HG03139 (cell line): ENCODE measurements around the gene CAMTA1.

Experiments used
- ATAC-seq: cut with Tn5 transposase; IDR thresholded peaks from one replicate; pipeline ENCODE4 v1.9.1; 2021; ENCODE audit not compliant: unreplicated experiment

The CAMTA1 gene

DNA sequence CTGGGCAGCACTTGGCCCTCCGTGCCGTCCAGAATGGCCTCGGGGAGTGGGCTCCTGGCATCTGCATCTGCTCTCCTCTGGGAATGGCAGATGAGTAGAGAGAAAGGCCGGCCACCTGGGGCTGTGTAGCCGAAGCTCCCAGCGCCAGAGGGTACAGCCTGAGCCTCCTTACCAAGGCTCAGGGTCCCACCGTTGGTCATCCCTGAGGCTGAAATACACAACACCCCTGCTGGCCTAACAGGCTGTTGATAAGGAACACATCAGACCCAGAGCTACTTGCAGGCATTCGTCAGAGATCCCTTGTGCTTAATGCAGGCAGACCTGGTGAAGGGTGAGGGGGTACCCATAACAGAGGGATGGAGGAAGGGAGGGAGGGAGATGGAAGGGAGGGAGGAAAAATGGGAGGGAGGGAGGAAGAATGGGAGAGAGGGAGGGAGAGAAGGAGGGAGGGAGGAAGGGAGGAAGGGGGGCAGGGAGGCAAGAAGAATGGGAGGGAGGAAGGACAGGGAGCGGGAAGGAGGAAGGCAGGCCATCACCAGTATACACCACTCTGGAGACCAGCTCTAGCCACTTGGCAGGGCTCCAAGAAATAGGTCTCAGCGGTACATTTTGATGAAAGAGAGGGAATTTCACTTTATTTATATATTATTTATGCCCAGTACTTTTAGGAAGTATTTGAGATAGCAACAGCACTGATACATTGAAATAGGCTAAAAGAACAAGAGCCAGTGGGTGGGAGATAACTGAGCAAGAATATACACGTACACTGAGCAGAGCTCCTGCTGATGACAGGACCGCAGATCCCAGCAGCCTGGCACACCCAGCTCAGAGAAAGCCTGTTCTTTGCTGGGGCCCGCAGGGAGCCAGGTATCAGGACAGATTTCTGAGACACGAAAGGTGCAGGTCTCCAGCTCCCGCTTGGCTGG is 670.8 kb downstream of the CAMTA1 start:
- ATAC-seq: no peak

DNA sequence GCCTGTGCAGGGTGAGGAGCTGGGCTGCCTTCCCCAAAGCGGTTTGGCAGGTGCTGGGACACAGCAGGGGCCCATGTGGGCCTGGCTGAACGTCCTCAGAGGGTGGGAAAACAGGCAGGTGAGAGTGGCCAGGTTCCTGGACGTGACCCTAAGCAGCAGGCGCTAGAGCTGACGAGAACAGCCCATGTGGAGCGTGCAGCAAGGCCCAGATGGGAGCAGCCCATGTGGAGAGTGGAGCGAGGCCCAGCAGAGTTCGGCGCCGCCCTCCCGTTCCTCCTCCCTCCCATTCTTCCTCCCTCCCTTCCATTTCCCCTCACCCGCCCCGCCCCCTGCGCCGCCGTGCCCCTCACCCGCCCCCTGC is 671.4 kb downstream of the CAMTA1 start:
- ATAC-seq: no peak

DNA sequence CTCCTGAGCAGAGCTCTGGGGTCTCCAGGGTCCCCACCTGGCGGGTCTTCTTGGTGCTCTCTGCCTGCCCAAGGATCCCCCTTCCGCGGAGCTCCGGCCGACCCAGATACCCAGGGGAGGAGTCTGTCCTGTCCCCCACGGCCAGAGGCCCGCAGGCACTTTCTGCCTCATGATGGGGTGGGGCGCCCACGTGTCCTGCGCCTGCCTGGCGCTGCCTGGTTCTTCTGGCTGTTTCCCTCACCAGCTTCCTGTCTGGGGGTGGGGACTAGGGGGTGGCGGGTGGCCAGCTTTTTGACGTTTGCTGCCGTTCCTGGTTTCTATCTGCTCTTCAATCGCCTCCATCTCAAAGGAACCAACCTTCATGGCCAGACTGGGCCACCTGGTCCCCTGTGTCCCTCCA is 672.6 kb downstream of the CAMTA1 start:
- no peak for ATAC-seq

DNA sequence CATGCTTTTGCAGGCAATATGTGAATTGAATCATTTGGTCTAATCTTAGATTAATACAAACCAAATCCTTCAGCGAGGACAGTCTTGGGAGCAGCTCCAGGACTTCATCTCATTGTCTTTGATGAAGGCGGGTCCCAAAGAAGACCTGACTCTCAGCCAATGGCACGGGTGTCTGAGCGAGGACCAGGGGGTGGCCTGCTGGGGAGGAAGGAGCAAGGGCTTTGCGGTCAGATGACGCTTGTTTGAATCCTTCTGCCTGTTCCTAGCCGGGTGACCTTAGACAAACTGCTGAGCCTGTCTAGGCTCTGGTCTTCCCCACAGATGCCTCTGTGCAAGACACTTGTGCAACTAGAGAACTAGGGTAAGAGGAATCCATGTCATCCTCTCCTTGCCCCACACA is 673.7 kb downstream of the CAMTA1 start:
- ATAC-seq: no peak

DNA sequence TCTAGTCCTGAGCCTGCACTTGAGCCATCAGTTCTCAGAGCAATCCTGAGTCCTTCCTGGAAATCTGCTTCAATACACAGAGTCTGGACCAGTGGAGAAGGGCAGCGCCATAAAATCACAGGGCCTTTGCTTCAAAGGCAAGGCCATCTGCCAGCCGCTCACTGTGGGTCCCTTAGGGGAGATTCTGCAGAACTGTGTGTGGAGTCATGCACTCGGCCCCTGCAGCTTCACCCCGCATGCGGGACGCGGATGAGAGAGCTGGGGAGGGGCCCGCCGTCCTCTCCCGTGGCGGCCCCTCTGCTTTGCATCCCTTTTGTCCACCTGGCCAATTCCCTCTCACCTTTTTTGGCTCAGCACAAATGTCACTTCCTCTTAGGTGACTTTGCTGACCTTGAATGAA is 674.7 kb downstream of the CAMTA1 start:
- no peak for ATAC-seq

DNA sequence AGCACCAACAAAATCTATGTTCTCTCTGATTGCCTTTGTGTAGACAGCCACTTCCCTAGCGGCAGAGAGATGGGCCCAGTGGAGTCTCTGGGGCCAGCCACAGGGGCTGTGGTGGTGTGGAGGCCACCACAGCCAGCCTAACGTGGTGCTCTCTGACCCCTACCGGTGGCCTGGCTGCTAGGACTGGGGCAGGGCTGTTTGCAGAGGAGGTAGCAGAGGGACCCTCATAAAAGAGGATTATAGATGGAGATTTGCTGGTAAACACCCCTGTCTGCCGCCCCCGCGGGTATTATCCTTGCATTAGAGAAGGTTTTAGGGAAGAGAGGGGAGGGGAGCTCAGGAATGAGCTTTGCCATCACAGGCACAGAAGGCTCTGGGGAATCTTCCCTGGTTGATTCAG is 675.6 kb downstream of the CAMTA1 start:
- no peak for ATAC-seq

DNA sequence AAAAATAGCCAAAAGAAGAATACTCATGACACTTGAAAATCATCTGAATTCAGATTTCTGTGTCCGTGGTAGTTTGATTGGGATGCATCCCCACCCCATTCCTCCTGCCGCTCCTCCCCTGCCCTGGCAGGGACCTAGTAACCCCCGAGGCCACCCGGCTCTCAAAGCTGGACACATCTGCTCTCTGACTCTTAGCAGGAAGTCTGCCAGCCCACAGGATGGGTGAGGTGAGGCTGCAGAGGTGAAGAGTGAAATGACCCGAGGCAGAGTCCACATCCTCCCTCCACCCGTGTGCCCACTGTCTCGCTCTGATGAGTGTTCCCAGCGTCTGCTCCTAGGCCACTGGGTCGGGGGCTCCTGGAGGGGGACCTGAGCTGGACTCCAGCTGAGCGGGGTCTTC is 677.4 kb downstream of the CAMTA1 start:
- ATAC-seq: no peak

DNA sequence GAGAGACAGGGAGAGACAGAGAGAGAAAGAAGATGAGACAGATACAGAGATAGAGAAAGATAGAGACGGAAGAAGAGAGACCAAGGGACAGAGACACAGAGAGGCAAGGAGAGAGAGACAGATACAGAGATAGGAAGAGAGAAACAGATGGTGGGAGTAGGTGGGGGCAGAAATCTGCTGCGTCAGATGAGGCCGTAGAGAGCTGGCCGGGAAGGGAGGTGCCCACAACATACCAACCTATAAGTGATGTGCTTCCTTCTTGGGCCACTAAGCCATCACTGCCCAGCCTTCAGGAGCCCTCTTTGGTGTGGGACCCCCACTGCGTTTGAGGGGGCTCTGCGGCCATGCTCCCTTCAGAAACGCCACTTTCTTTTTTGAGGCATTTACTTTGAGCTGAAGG is 678.3 kb downstream of the CAMTA1 start:
- ATAC-seq: no peak

DNA sequence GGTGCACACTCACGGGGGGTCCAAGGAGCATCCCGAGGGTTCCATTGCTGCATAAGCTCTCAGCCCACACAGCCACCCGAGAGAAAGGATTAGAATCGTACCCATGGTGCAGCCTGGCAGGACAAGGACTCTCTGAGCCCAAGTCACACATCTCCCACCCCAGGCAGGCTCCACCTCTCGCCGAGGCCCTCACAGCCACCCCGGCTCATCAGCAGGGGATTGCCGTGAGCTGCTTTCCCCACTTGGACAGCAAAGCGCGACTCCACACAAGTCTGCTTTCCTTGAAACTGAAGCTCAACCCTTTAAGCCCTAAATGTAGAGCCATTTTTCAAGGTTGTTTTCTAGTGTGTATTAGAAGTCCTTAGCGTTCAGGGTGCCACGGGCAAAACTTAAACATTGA is 679.5 kb downstream of the CAMTA1 start:
- ATAC-seq: no peak

DNA sequence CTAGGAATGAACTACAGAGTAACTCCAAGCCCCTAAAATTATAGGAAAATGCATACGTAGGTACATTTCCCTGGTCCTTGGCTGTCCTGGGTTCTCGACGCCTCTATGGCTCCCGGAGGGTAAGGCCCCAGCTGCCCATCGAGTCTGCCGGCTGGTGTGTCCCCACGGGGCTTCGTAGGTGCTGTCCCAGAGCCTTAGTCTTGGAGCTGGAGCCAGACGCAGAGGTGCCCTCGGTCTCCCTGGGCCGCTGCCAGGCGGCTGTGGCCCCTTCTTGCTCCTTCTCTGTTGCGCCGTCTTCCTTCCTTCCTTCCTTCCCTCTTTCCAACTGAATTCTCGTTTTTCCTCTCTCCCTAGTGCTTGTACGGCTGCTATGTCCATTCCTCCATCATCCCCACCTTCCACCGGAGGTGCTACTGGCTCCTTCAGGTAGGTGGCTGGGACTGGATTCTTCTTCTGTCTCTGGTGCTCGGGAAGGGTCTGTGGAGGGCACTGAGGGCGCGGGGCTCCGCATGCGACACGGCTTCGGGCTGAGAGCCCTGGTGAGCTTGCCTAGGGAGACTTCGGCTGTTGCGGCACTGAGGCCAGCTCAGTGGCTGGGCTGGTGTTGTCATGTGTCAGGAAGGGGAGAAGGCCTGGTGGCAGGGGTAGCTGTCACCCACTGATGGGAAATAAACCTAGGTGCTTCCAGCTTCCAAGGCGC is 682.4 kb downstream of the CAMTA1 start:
- no peak for ATAC-seq

DNA sequence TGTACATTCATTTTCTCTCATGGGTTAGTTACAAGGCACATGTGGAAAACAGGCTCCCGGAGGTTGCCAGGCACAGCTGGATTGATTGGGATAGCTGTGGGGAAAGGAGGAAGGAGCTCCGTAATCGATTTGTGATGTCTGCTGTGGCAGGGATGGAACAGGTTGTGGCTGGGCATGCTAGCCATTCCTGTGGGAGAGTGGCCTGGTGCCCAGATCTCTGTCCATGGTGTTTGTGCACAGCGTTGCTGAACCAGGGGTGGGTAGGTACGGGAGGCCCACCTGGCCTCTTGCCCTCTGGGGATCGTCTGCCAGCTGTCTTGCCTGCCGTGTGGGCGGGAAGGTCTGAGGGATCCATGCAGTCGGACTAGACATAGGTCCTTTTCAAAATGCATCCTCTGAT is 683.0 kb downstream of the CAMTA1 start:
- no peak for ATAC-seq

DNA sequence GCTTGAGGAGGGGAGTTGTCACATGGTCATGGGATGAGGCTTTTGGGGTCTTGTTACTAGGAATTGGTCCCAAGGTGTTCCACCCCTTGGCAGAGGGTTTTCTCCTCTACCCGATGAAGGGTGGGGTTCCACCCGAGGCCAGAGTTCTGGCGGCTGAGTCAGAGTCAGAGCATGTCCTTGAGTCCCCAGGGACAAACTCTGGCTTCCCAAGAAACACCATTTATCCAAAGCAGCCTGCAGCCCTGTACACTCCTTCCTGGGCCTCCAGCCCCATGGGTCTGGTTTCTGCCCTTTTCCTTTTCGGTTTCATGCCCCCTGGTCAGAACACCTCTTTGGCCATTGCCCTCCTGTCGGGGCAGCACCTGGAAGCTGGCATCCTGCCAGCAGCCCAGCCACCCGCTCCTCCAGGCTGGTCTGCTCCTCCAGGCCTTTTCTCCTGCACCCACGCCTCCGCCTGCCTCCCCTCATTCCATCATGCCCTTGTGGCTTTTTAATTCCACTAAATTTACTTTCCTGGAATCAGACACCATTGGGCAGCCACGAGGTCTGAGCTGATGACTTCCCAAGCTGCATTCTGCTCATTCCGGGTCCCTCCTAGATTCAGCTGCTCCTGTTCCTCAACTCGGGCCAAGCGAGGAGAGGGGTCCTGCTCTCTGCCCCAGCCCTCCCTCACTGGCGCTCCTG is 684.1 kb downstream of the CAMTA1 start:
- ATAC-seq: no peak

DNA sequence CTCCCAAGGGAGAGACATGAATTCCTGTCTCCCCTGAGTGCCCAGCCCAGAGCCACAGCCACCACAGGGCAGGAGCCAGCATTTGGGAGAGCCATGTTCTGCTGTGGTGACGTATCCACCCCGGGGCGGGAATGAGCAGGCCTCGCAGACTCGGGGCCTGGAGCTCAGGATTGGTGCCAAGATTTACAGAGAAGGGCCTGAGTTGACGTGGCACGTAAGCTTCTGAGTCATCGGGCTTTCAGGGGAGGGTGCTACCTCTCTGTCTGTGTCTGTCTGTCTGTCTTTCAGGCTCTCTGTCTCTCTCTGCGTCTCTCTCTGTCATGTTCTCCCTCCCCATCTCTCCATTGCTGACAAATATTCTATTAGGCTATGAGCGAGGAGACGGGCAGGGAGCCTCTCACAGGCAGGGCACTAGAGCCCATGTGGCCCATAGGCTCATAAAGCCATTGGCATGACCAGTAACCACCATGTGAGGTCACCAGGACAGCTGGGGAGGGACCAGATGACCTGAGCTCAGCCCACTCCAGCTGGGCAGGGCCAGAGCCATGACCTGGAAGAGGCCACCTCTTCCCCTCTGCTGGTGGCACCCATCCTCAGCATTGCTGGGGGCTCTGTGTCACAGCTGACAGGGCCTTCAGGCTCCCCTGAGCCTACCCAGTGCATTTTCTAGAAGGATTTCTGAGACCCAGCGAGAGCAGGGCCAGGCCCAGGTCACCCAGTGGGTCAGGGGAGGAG is 685.8 kb downstream of the CAMTA1 start:
- ATAC-seq: no peak

DNA sequence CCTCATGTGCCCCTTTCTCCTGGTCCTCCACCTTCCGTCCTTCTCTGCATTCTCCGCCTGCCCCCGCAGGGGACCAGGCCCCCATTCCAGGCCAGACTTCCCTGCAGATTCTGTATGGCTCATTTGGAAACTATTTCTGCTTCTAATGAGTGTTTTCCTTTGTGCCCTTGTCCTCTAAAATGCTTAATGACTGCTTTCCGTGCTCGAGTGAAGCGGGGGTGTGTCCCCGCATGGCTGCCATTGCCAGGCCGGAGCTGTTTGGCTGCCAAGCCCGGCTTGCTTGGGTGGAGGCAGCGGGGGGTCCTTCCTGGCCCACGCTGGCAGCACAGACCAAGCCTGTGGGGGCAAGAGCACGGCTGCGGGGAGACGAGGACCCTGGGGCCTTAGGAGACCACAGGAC is 686.6 kb downstream of the CAMTA1 start:
- no peak for ATAC-seq

DNA sequence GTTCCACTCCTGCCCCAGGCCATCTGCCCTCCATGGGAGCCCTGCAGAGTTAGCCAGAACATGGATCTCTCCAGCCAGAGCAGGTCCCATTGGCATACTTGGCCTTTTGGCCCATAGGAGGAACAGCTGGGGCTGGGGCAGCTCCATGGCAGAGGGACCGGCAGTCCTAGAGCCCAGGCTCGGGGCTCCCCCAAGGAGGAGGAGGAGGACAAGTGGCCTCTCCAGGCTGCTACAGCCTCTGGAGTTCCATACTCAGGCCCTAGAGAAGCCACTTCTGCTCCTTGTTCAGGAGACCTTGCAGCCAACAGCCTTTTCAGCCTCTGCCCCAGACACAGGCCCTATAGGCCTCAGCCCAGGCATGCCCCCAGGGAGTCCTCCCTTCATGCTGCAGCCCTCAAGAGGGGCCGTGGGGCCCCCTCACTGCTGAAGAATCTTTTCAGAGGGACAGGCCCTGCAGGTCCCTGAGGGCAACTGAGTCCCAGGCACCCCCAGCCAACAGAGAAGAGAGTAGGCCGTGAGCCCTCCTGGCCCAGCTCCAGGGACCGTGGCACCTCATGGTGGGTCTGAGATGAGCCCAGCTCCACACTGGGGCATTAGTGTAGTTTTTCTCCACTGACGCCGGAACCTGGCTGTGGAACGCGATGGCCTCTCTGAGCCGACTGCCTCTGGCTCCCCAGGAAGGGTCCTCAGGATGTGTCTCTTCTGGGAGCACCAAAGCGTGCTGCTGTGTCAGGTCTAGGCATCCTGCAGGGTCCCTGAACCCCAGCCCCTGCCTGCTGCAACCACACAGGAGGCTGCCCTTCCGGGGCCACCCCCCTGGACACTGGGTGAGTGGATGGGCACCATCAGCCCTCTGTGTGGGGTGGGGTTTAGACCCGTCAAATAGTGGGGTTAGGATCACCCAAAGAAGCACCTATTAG is 688.2 kb downstream of the CAMTA1 start:
- ATAC-seq: no peak

DNA sequence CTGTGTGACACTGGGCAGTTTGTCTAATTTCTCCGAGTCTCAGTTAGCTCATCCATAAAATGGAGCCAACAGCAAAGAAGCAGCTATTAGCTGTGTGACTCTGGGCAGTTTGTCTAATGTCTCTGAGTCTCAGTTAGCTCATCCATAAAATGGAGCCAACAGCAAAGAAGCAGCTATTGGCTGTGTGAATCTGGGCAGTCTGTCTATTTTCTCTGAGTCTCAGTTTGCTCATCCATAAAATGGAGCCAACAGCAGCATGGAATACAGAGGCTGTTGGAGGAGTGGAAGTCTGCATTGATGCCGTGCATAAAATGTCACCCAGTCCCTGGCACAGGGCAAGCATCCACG is 688.9 kb downstream of the CAMTA1 start:
- ATAC-seq: no peak

DNA sequence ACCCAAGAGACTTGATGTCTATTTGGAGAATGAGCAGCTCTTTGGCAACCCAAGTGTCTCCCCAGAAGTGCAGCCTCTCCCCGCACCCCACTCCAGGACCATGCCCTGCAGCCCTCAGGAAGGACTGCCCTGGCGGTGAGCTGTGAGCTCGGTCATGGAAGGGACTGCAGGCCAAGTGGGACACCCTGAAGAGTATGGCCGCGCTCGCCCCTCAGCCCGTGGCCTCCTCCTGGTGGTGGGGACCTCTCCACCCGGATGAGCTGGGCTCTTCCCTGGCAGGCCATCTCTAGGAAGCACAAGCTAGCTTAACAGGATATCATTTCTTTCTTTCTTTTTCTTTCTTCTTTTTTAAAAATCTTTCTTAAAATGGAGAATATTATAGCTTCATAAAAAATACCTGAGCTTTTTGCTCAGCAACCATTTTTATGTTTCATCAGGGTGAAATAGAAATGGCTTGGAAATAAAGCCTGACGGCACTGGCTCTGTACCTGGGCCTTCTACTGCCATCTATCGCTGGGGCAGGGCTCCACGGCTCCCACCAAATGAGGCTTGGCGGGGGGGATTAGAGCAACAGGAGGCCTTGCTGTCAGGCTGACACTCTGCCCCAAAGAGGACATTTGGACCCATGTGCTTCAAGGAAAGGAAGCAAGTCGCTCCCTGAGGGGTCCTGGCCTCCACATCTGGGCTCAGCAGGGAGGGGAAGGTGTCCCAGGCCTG is 689.7 kb downstream of the CAMTA1 start:
- ATAC-seq: no peak

DNA sequence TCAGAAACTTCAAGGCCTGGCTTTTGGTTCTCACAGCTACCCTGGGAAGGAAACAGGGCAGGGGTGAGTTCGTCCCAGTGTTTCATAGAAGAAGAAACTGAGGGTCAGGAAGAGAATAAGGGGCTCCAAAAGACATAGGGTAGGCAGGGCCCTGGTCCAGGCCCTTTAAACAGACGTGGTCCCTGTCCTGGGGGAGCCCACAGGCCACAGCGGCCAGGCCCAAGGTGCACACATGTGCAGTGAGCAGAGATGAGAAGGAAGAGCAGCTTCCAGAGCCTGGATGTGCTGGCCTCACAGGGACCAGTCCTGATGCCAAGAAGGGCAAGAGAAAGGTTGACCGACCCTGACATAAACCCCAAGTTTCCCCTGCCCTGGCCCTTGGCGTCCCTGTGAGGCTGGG is 690.4 kb downstream of the CAMTA1 start:
- ATAC-seq: no peak

DNA sequence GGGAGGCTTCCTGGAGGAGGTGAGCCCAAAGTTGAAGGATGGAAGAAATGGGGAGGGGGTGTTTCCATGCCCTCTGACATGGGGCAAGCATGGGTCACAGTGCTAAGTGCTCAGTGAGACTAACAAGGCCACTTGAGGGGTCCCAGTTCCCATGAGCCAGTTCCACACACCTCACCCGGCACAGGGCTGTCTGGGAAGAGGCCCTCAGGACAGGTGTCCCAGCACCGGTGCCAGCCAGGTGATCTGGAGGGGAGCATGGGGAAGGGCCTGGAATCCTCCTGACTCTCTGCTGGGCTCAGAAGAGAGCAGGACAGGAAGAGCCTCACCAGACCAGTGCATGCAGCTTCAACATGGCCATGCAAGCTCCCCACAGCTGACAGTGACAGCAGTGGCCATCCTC is 691.1 kb downstream of the CAMTA1 start:
- ATAC-seq: no peak
